ENCODE data around the gene COX19.

DNA sequence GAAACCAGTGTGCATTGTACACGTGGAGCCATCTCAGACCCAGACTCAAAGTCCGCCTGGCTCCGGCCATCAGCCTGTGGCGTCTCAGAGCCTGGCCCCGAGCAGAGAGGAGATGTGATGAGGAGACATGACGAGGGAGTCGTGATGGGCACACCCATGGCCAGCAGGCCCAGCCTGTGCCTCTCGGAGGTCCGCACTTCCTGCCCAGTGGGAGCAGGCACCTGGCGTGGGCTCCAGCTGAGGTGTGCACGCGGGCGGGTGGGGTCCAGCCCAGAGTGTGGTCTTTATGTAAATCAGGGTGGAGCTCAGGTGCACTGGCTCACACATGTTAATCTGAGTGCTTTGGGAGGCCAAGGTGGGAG is 43.0 kb upstream of the COX19 start:
- TF ChIP-seq POLR2A (IDR thresholded peaks at IDR 0.05) (no peak), EP300 (IDR thresholded peaks at IDR 0.05) (no peak)
